ENCODE results near the gene FN3KRP.

FN3KRP gene

DNA sequence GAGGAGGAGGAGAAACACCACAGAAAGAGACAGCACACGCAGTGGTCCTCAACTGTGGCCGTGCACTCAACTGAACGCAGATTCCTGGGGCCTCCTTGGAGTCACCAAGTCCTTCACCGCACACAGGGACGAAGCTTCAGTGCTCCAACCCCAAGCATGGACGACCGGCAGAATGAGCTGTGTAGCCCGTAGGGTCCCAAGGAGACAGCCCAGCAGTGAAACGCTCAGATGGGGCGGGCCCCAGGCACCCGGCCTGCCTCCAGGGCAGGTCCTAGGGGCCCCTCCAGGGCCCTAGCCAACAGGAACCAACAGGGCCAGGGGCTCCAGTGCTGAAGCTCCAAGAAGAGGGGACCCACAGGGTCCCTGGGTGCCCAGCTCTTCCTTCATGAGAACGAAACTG is 31.2 kb upstream of the FN3KRP start:
- no peak for ATAC-seq
- TF ChIP-seq, protein P1, sequence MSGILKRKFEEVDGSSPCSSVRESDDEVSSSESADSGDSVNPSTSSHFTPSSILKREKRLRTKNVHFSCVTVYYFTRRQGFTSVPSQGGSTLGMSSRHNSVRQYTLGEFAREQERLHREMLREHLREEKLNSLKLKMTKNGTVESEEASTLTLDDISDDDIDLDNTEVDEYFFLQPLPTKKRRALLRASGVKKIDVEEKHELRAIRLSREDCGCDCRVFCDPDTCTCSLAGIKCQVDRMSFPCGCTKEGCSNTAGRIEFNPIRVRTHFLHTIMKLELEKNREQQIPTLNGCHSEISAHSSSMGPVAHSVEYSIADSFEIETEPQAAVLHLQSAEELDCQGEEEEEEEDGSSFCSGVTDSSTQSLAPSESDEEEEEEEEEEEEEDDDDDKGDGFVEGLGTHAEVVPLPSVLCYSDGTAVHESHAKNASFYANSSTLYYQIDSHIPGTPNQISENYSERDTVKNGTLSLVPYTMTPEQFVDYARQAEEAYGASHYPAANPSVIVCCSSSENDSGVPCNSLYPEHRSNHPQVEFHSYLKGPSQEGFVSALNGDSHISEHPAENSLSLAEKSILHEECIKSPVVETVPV (CRISPR knock-in tag; IDR thresholded peaks at IDR 0.05): no peak
- TF ChIP-seq TCF4 (CRISPR knock-in tag; IDR thresholded peaks at IDR 0.05; ENCODE audit: borderline replicate concordance): no peak
- no peak for TF ChIP-seq BACH2 (CRISPR knock-in tag; IDR thresholded peaks at IDR 0.05; ENCODE audit: borderline replicate concordance)
- TF ChIP-seq ARNTL (CRISPR knock-in tag; IDR thresholded peaks at IDR 0.05; ENCODE audit: borderline replicate concordance, low read depth): no peak
- TF ChIP-seq, protein P2, sequence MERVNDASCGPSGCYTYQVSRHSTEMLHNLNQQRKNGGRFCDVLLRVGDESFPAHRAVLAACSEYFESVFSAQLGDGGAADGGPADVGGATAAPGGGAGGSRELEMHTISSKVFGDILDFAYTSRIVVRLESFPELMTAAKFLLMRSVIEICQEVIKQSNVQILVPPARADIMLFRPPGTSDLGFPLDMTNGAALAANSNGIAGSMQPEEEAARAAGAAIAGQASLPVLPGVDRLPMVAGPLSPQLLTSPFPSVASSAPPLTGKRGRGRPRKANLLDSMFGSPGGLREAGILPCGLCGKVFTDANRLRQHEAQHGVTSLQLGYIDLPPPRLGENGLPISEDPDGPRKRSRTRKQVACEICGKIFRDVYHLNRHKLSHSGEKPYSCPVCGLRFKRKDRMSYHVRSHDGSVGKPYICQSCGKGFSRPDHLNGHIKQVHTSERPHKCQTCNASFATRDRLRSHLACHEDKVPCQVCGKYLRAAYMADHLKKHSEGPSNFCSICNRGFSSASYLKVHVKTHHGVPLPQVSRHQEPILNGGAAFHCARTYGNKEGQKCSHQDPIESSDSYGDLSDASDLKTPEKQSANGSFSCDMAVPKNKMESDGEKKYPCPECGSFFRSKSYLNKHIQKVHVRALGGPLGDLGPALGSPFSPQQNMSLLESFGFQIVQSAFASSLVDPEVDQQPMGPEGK (CRISPR knock-in tag; IDR thresholded peaks at IDR 0.05; ENCODE audit: borderline replicate concordance): no peak
- TF ChIP-seq SNAI2 (CRISPR knock-in tag; IDR thresholded peaks at IDR 0.05): no peak
- TF ChIP-seq ZFP3 (CRISPR knock-in tag; IDR thresholded peaks at IDR 0.05): no peak
- TF ChIP-seq, protein P3, sequence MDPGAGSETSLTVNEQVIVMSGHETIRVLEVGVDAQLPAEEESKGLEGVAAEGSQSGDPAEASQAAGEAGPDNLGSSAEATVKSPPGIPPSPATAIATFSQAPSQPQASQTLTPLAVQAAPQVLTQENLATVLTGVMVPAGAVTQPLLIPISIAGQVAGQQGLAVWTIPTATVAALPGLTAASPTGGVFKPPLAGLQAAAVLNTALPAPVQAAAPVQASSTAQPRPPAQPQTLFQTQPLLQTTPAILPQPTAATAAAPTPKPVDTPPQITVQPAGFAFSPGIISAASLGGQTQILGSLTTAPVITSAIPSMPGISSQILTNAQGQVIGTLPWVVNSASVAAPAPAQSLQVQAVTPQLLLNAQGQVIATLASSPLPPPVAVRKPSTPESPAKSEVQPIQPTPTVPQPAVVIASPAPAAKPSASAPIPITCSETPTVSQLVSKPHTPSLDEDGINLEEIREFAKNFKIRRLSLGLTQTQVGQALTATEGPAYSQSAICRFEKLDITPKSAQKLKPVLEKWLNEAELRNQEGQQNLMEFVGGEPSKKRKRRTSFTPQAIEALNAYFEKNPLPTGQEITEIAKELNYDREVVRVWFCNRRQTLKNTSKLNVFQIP (CRISPR knock-in tag; IDR thresholded peaks at IDR 0.05; ENCODE audit: borderline replicate concordance, low read depth): no peak
- no peak for TF ChIP-seq OSR1 (CRISPR knock-in tag; IDR thresholded peaks at IDR 0.05)
- no peak for TF ChIP-seq ZNF565 (CRISPR knock-in tag; conservative IDR thresholded peaks at IDR 0.05; ENCODE audit: low read depth)
- no peak for TF ChIP-seq ESRRG (CRISPR knock-in tag; IDR thresholded peaks at IDR 0.05)
- no peak for TF ChIP-seq TOX (CRISPR knock-in tag; IDR thresholded peaks at IDR 0.05; ENCODE audit: borderline replicate concordance)
- TF ChIP-seq CSDC2 (CRISPR knock-in tag; IDR thresholded peaks at IDR 0.05): no peak
- TF ChIP-seq, protein P4, sequence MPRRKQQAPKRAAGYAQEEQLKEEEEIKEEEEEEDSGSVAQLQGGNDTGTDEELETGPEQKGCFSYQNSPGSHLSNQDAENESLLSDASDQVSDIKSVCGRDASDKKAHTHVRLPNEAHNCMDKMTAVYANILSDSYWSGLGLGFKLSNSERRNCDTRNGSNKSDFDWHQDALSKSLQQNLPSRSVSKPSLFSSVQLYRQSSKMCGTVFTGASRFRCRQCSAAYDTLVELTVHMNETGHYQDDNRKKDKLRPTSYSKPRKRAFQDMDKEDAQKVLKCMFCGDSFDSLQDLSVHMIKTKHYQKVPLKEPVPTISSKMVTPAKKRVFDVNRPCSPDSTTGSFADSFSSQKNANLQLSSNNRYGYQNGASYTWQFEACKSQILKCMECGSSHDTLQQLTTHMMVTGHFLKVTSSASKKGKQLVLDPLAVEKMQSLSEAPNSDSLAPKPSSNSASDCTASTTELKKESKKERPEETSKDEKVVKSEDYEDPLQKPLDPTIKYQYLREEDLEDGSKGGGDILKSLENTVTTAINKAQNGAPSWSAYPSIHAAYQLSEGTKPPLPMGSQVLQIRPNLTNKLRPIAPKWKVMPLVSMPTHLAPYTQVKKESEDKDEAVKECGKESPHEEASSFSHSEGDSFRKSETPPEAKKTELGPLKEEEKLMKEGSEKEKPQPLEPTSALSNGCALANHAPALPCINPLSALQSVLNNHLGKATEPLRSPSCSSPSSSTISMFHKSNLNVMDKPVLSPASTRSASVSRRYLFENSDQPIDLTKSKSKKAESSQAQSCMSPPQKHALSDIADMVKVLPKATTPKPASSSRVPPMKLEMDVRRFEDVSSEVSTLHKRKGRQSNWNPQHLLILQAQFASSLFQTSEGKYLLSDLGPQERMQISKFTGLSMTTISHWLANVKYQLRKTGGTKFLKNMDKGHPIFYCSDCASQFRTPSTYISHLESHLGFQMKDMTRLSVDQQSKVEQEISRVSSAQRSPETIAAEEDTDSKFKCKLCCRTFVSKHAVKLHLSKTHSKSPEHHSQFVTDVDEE (CRISPR knock-in tag; IDR thresholded peaks at IDR 0.05): no peak

DNA sequence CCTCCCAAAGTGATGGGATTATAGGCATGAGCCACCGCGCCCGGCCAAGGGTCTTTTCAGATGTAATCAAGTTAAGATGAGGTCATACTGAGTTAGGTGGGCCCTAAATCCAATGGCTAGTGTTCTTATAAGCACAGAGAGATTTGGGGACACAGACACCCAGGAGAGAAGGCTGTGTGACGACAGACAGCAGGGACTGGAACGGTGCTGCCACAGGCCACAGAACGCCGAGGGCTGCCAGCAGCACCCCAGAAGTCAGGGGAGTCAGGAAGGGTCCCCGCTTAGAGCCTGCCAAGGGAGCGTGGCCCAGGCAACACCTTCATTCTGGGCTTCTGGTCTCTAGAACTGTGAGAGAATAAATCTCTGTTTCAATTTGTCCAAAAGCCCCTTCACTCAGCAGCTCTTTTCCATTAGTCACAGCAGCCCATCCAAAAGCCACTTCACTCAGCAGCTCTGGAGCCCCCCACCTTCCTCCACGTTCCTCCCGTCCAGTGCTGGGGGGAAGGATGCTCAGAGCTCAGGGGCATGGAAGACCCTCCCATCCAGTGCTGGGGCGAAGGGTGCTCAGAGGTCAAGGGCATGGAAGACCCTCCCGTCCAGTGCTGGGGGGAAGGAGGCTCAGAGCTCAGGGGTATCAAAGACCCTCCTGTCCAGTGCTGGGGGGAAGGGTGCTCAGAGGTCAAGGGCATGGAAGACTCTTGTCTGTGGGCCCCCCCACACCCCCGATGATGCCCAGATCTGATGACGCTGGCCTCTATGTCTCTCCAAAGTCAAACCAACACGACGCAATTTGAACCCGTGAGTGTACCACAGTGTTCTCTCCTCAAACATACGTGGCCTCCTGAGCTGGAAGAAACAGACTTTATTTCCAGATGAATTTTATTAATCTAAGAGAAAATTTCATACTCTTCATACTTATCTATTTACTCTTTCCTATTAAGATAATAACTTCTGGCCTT is 29.9 kb upstream of the FN3KRP start:
- ATAC-seq: no peak
- TF ChIP-seq, protein P3 (CRISPR knock-in tag; IDR thresholded peaks at IDR 0.05; ENCODE audit: borderline replicate concordance, low read depth): no peak
- TF ChIP-seq, protein P2 (CRISPR knock-in tag; IDR thresholded peaks at IDR 0.05; ENCODE audit: borderline replicate concordance): no peak
- no peak for TF ChIP-seq CSDC2 (CRISPR knock-in tag; IDR thresholded peaks at IDR 0.05)
- no peak for TF ChIP-seq ESRRG (CRISPR knock-in tag; IDR thresholded peaks at IDR 0.05)
- TF ChIP-seq, protein P1 (CRISPR knock-in tag; IDR thresholded peaks at IDR 0.05): no peak
- no peak for TF ChIP-seq SNAI2 (CRISPR knock-in tag; IDR thresholded peaks at IDR 0.05)
- TF ChIP-seq ARNTL (CRISPR knock-in tag; IDR thresholded peaks at IDR 0.05; ENCODE audit: borderline replicate concordance, low read depth): no peak
- TF ChIP-seq ZFP3 (CRISPR knock-in tag; IDR thresholded peaks at IDR 0.05): no peak
- no peak for TF ChIP-seq TOX (CRISPR knock-in tag; IDR thresholded peaks at IDR 0.05; ENCODE audit: borderline replicate concordance)
- no peak for TF ChIP-seq BACH2 (CRISPR knock-in tag; IDR thresholded peaks at IDR 0.05; ENCODE audit: borderline replicate concordance)
- no peak for TF ChIP-seq OSR1 (CRISPR knock-in tag; IDR thresholded peaks at IDR 0.05)
- TF ChIP-seq ZNF70 (CRISPR knock-in tag; IDR thresholded peaks at IDR 0.05): no peak
- TF ChIP-seq ZNF565 (CRISPR knock-in tag; conservative IDR thresholded peaks at IDR 0.05; ENCODE audit: low read depth): no peak

Measured in SK-N-SH treated with all-trans-retinoic acid at 6 μM for 48 hours (cell line).